Transverse colon (tissue), 4 donors: Measurements from ENCODE around the gene PRTFDC1. TPM values are rescaled to one million over a fixed set of nuclear protein-coding genes. Genes with fewer than 3 reads are reported as not detected.

ENCODE experiments used
- DNase-seq: peaks from one replicate; pipeline ENCODE4 v3.0.0-alpha.2; 2019
- H3K27ac ChIP-seq, 4 donors: fragments of 200-600 bp; sonication (generic); 2 replicates each; pipeline ENCODE4 v1.5.1; 2016 to 2018; ENCODE audit warnings: inconsistent platforms in 4 of 4
- H3K27me3 ChIP-seq: fragments of 200-600 bp; sonication (generic); 2 replicates; pipeline ENCODE4 v1.5.1; 2017; ENCODE audit warnings: inconsistent platforms
- H3K36me3 ChIP-seq, 4 donors: fragments of 200-600 bp; sonication (generic); 2 replicates each; pipeline ENCODE4 v1.5.1; 2017 to 2019; ENCODE audit warnings: inconsistent platforms in 4 of 4
- H3K4me1 ChIP-seq, 4 donors: fragments of 200-600 bp; sonication (generic); 2 replicates each; pipeline ENCODE4 v1.5.1; 2017 to 2020; ENCODE audit warnings: inconsistent platforms in 4 of 4
- H3K4me3 ChIP-seq, 4 donors: fragments of 200-600 bp; sonication (generic); 1 replicate in 1 of 4; 2 replicates in 3 of 4; pipeline versions ENCODE4 v1.5.1 to v1.6.1; 2017 to 2019; ENCODE audit warnings: inconsistent platforms in 4 of 4
- H3K9me3 ChIP-seq, 2 donors: fragments of 200-600 bp; sonication (generic); 2 replicates each; pipeline ENCODE4 v1.5.1; 2017 to 2019; ENCODE audit warnings: inconsistent platforms in 2 of 2
- EP300 ChIP-seq: sonication (generic); formaldehyde crosslinking; IDR thresholded peaks from one replicate; pipeline ENCODE4 v1.6.1; 2017; ENCODE audit warnings: antibody characterized with exemption, low read depth
- POLR2A ChIP-seq: fragments of 450-650 bp; IDR thresholded peaks from one replicate; pipeline ENCODE4 v1.6.1; 2016; ENCODE audit warnings: antibody characterized with exemption, mild to moderate bottlenecking, moderate library complexity
- POLR2AphosphoS5 ChIP-seq, 3 donors: sonication (generic); formaldehyde crosslinking; IDR thresholded peaks; one replicate each; pipeline ENCODE4 v1.6.1; 2016; ENCODE audit warnings: antibody characterized with exemption in 3 of 3
- WGBS, 2 donors: methylation state at CpG; one replicate each; pipeline ENCODE4 v1.1.5; 2018; ENCODE audit warnings: low coverage in 1 of 2; 5-methylcytosine and 5-hydroxymethylcytosine counted together
- in situ Hi-C, 4 donors: fragments of 200-750 bp; cut with MboI; loops; one replicate each; pipeline versions ENCODE4 v1.15.0 to v1.15.1; 2017; ENCODE audit warnings: low sequenced_read_pairs in 3 of 4, low pct_ligation_motif_present in 1 of 4, low pct_unique_long_range_greater_than_20kb in 1 of 4
- intact Hi-C: fragments of 100-400 bp; cut with DNase I; formaldehyde crosslinking; loops from one replicate; pipeline ENCODE4 v1.15.1; 2023; ENCODE audit warnings: low total_unique reads
- total RNA-seq, 4 donors: library from RNA; depleted of rRNA; stranded (reverse); fragments of >200 nt; gene quantifications; one replicate each; pipeline ENCODE4 v1.1.0, GENCODE V29; 2016
- TF ChIP-seq, protein P1 (sequence below), 5 experiments: fragments of 200-600 bp in 3 of 5; fragments of 450-650 bp in 2 of 5; sonication (generic) in 3 of 5; IDR thresholded peaks; 1 replicate in 2 of 5; 2 replicates in 3 of 5; pipeline ENCODE4 v1.5.1; 2016 to 2017; ENCODE audit warnings: antibody characterized with exemption in 5 of 5, inconsistent platforms in 3 of 5, mild to moderate bottlenecking in 2 of 5, moderate library complexity in 1 of 5

The PRTFDC1 gene
- total RNA-seq, 4 donors from 2014 or later, result 0.80 to 6.7 (median 4.9) TPM; not detected in 1

DNA sequence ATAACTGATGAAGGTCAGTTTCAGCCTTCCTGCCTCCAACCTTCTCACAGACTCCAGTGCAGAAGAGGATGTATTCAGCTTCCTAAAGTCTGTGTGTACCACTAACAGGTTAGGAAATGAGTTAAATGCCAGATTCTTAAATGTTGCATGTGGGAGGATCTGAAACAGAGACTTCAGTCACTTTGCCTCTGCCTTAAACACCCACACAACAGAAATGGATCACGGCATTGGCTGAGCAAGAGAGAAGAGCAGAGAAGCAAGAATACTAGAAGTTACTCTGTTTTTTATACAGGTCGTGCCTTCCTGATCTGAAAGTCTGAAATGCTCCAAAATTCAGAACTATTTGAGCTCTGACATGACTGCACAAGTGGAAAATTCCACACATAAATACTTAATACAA, 129.8 kb downstream of the PRTFDC1 start:
- TF ChIP-seq POLR2A, result no peak
- TF ChIP-seq, protein P1, sequence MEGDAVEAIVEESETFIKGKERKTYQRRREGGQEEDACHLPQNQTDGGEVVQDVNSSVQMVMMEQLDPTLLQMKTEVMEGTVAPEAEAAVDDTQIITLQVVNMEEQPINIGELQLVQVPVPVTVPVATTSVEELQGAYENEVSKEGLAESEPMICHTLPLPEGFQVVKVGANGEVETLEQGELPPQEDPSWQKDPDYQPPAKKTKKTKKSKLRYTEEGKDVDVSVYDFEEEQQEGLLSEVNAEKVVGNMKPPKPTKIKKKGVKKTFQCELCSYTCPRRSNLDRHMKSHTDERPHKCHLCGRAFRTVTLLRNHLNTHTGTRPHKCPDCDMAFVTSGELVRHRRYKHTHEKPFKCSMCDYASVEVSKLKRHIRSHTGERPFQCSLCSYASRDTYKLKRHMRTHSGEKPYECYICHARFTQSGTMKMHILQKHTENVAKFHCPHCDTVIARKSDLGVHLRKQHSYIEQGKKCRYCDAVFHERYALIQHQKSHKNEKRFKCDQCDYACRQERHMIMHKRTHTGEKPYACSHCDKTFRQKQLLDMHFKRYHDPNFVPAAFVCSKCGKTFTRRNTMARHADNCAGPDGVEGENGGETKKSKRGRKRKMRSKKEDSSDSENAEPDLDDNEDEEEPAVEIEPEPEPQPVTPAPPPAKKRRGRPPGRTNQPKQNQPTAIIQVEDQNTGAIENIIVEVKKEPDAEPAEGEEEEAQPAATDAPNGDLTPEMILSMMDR (IDR thresholded peaks at IDR 0.05), result no peak
- no peak for TF ChIP-seq EP300
- no peak for TF ChIP-seq POLR2AphosphoS5 (IDR thresholded peaks at IDR 0.05)
- in situ Hi-C loops, result no loop called here
- 55 to 70% methylated on average over 2 of the region's 2 CpGs for WGBS, 2 donors
- no peaks in the 10 kb centered on the region for H3K9me3 ChIP-seq
- DNase-seq, result no peak
- H3K27me3 ChIP-seq, result no peaks in the 10 kb centered on the region
- intact Hi-C loops, result no loop called here
- no peak overlapping the region for H3K27ac ChIP-seq
- H3K4me3 ChIP-seq, result no peak overlapping the region
- H3K36me3 ChIP-seq, result no peaks in the 10 kb centered on the region
- peaks cover 0 to 6% (median 0%) of the 10 kb centered on the region in 4 donors for H3K4me1 ChIP-seq

DNA sequence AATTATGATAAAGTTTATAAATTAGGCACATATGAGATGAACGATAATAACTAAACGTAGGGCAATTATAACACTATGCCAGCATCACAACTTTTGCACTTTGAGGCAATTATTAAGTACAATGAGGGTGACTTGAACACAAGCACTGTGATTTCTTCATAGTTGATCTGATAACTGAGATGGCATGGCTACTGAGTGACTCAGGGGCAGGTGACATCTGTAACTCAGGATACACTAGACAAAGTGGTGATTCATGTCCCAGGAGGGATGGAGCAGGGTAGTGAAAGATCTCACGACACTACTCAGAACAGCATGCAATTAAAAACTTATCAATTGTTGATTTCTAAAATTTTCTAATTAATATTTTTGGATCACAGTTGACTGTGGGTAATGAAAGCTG, 130.4 kb downstream of the PRTFDC1 start:
- no peak for TF ChIP-seq EP300
- TF ChIP-seq, protein P1 (IDR thresholded peaks at IDR 0.05), result no peak
- no peak for TF ChIP-seq POLR2AphosphoS5 (IDR thresholded peaks at IDR 0.05)
- TF ChIP-seq POLR2A, result no peak
- peaks cover 0 to 6% (median 0%) of the 10 kb centered on the region in 4 donors for H3K4me1 ChIP-seq
- no peak for DNase-seq
- H3K4me3 ChIP-seq, result no peak overlapping the region
- 88 to 93% methylated on average over 3 of the region's 3 CpGs for WGBS, 2 donors
- intact Hi-C loops (no loop called here), in situ Hi-C loops (no loop called here)
- no peak overlapping the region for H3K27ac ChIP-seq
- no peaks in the 10 kb centered on the region for H3K36me3 ChIP-seq
- H3K27me3 ChIP-seq, result no peaks in the 10 kb centered on the region
- H3K9me3 ChIP-seq, result no peaks in the 10 kb centered on the region

DNA sequence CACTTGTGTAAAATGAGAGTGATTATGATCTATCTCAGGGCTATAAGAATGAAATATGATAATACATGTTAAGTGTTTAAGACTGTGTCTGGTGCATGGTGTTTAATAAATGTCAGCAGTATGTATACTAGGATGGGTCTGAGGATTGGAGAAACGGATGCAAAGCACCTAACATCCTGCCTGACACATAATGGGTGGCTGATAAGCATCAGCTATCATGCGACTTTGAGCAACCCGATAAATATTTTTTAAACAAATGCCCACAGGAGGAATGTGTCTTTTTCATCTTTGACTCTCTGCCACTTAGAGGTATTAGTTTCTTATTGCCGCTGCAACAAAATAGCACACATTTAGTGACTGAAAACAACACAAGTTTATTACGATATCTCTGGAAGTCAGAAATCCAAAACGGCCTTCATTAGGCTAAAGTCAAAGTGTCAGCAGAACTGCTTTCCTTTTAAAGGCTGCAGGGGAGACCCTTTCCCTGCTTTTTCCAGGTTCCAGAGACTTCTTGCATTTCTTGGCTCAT, 135.5 kb downstream of the PRTFDC1 start:
- Histone ChIP-seq H3K9me3 (no peaks in the 10 kb centered on the region), H3K27me3 (no peaks in the 10 kb centered on the region), H3K4me1 (no peaks in the 10 kb centered on the region), H3K27ac (no peak overlapping the region), H3K36me3 (no peaks in the 10 kb centered on the region), H3K4me3 (no peak overlapping the region)
- WGBS, 2 donors, result 91 to 98% methylated on average over 6 of the region's 6 CpGs
- no peak for DNase-seq
- intact Hi-C loops, result no loop called here
- TF ChIP-seq POLR2A (no peak), POLR2AphosphoS5 (IDR thresholded peaks at IDR 0.05) (no peak), EP300 (no peak)
- TF ChIP-seq, protein P1 (IDR thresholded peaks at IDR 0.05), result no peak
- in situ Hi-C loops, result no loop called here

GRCh38 chr10:24814568-24815313, 137.7 kb downstream of the PRTFDC1 start:
- TF ChIP-seq, protein P1 (IDR thresholded peaks at IDR 0.05), result no peak
- TF ChIP-seq POLR2A (no peak), EP300 (no peak), POLR2AphosphoS5 (IDR thresholded peaks at IDR 0.05) (no peak)
- Histone ChIP-seq H3K4me3 (no peak overlapping the region), H3K27ac (no peak overlapping the region), H3K36me3 (no peaks in the 10 kb centered on the region), H3K9me3 (no peaks in the 10 kb centered on the region), H3K4me1 (no peaks in the 10 kb centered on the region), H3K27me3 (no peaks in the 10 kb centered on the region)
- WGBS, 2 donors, result 86 to 89% methylated on average over 10 to 11 of the region's 11 CpGs
- no peak for DNase-seq
- in situ Hi-C loops (no loop called here), intact Hi-C loops (no loop called here)
